Common myeloid progenitor, CD34-positive (primary cell): Measurements from ENCODE around the gene PDZD4.

ENCODE experiments used
- CTCF ChIA-PET: fragments of 350-600 bp; sonication (Branson Sonifier 250); formaldehyde crosslinking; loops from one replicate; lab custom pipeline; 2021; ENCODE audit warnings: antibody characterized with exemption; lab: Charles Lee
- POLR2A ChIA-PET: fragments of 350-600 bp; sonication (Branson Sonifier 250); formaldehyde crosslinking; loops from one replicate; lab custom pipeline; 2021; ENCODE audit warnings: antibody characterized with exemption; lab: Charles Lee
- DNase-seq, 3 donors: peaks; one replicate each; pipeline versions ENCODE4 v3.0.0 to v3.0.0-alpha.2; 2013
- H3K27ac ChIP-seq, 2 experiments: 1 replicate in 1 of 2; 2 replicates in 1 of 2; pipeline ENCODE4 v1.7.0; 2013; ENCODE audit warnings: inconsistent platforms in 2 of 2, low read length in 2 of 2, mild to moderate bottlenecking in 2 of 2, low read depth in 1 of 2, moderate library complexity in 1 of 2; ENCODE audit not compliant: severe bottlenecking in 2 of 2, insufficient read depth in 1 of 2, poor library complexity in 1 of 2
- H3K27me3 ChIP-seq, 5 experiments: replicated peaks in 2 of 5; 1 replicate in 3 of 5; 2 replicates in 2 of 5; pipeline versions ENCODE4 v1.6.1 to v1.7.0; 2013; ENCODE audit warnings: low read length in 4 of 5, mild to moderate bottlenecking in 2 of 5, moderate library complexity in 2 of 5, inconsistent platforms in 1 of 5; ENCODE audit not compliant: insufficient read depth in 5 of 5, control insufficient read depth in 4 of 5
- H3K36me3 ChIP-seq, 4 experiments: 1 replicate in 2 of 4; 2 replicates in 2 of 4; pipeline versions ENCODE4 v1.6.1 to v1.7.0; 2013; ENCODE audit warnings: low read length in 3 of 4, control low read depth in 1 of 4, mild to moderate bottlenecking in 1 of 4; ENCODE audit not compliant: control insufficient read depth in 4 of 4, insufficient read depth in 4 of 4
- H3K4me1 ChIP-seq, 4 experiments: 1 replicate in 3 of 4; 2 replicates in 1 of 4; pipeline versions ENCODE4 v1.6.1 to v1.7.1; 2013; ENCODE audit warnings: low read length in 3 of 4, mild to moderate bottlenecking in 3 of 4, control low read depth in 1 of 4, inconsistent platforms in 1 of 4, moderate library complexity in 1 of 4; ENCODE audit not compliant: control insufficient read depth in 4 of 4, insufficient read depth in 4 of 4; ENCODE audit errors: control extremely low read depth in 1 of 4
- H3K4me3 ChIP-seq, 7 experiments: 1 replicate in 4 of 7; 2 replicates in 3 of 7; pipeline versions ENCODE4 v1.5.1 to v1.7.0; 2013; ENCODE audit warnings: mild to moderate bottlenecking in 7 of 7, low read length in 6 of 7, moderate library complexity in 6 of 7, inconsistent platforms in 2 of 7, low read depth in 2 of 7, control low read depth in 1 of 7; ENCODE audit not compliant: insufficient read depth in 4 of 7, control insufficient read depth in 1 of 7; ENCODE audit errors: extremely low read depth in 1 of 7
- H3K9me3 ChIP-seq, 5 experiments: 1 replicate in 4 of 5; 2 replicates in 1 of 5; pipeline versions ENCODE4 v1.6.1 to v1.7.1; 2013; ENCODE audit warnings: low read length in 4 of 5, mild to moderate bottlenecking in 2 of 5, inconsistent platforms in 1 of 5, low read depth in 1 of 5, moderate library complexity in 1 of 5; ENCODE audit not compliant: control insufficient read depth in 4 of 5, insufficient read depth in 2 of 5; ENCODE audit errors: control extremely low read depth in 1 of 5
- WGBS: methylation state at CpG from one replicate; pipeline ENCODE4 v1.1.5; 2013; ENCODE audit not compliant: insufficient coverage; 5-methylcytosine and 5-hydroxymethylcytosine counted together

PDZD4 gene

DNA sequence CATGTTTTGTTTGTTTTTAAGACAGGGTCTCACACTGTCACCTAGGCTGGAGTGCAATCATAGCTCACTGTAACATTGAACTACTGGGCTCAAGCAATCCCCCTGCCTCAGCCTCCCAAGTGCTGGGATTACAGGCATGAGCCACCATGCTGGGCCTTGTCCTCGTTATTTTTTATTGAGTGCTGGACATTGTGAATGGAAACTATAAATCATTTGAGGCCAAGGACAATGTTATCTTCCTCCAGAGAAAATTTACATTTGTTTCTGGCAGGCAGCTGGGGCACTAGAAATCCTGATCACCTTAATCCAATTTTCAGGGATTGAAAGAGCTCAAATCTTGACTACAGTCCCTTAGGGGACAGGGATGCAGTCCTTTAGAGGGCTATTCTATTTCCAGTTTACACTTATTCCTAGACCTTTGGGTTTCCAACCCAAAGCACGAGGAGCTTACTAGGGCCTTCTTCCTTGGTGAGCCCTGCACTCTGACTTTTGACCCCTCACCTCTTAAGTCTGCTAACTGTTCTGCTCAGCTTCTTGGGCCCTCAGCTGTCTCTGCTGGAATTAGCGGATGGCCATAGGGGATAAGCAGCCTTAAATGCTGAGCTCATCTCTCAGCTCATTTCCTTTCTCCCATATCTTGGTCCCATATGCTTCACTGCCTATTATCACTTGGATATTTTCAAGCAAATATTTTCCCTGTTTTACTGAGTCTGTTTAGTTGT is 23.0 kb upstream of the PDZD4 start:
- DNase-seq = no peak
- no peaks in the 10 kb centered on the region for H3K4me1 ChIP-seq
- CTCF ChIA-PET = no interaction called here
- H3K27me3 ChIP-seq = peaks cover 2 to 56% (median 9%) of the 10 kb centered on the region in 5 experiments
- 75% methylated on average over 2 of the region's 3 CpGs for WGBS
- POLR2A ChIA-PET = no interaction called here
- no peaks in the 10 kb centered on the region for H3K36me3 ChIP-seq
- no peak overlapping the region for H3K4me3 ChIP-seq
- no peaks in the 10 kb centered on the region for H3K9me3 ChIP-seq
- H3K27ac ChIP-seq = no peak overlapping the region

DNA sequence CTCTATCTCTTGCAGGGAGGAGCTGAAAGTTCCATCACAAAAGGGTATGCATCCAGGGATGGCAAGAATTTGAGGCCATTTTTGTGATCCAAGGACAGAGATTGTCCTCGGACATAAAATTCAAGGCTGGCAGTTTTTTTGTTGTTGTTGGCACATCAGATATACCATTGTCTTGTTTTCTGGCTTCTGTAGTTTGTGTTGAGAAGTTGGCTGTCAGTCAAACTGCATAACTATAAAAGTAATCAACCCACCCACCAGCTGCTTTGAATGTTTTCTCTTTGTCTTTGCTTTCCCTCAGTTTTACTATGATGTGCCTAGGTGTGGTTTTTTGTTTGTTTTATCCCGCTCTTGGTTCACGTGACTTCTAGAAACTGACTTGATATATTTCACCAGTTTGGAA is 21.6 kb upstream of the PDZD4 start:
- Histone ChIP-seq H3K27me3 (peaks cover 2 to 50% (median 9%) of the 10 kb centered on the region in 5 experiments), H3K4me1 (no peaks in the 10 kb centered on the region), H3K9me3 (no peaks in the 10 kb centered on the region), H3K36me3 (no peaks in the 10 kb centered on the region), H3K4me3 (no peak overlapping the region), H3K27ac (no peak overlapping the region)
- ChIA-PET POLR2A (no interaction called here), CTCF (no interaction called here)
- 100% methylated on average over 1 of the region's 3 CpGs for WGBS
- DNase-seq = no peak

DNA sequence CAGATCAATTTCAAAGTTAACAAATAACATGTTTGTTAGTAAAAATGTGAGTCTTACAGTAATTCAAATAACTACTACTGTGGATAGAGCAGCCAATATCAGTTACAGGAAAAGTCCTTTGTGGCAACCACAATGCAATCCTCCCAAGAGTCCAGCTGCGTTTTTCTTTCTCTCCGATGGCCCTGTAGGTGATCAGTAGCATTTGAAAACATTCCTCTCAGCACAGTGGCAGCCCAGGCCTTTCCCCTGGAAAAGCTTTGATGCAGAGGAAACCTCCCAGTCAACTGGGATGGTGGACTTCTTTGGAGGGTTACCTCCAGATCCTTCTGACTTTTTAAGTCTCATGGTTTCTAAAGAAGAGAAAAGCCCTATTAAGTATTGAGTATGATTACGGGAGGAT is 18.0 kb upstream of the PDZD4 start:
- Histone ChIP-seq H3K4me3 (no peak overlapping the region), H3K27ac (no peak overlapping the region), H3K4me1 (no peaks in the 10 kb centered on the region), H3K9me3 (peaks cover 0 to 5% (median 0%) of the 10 kb centered on the region in 5 experiments), H3K36me3 (no peaks in the 10 kb centered on the region), H3K27me3 (peaks cover 4 to 52% (median 7%) of the 10 kb centered on the region in 5 experiments)
- CTCF ChIA-PET = interaction anchor here (1.2 kb wide), 1 partner anchor 28 kb away, joined by 4 read pairs; no protein-coding TSS in a partner anchor
- no peak for DNase-seq
- 81% methylated on average over 3 of the region's 3 CpGs for WGBS
- POLR2A ChIA-PET = interaction anchor here (0.6 kb wide), 1 partner anchor 13 kb away, joined by 3 read pairs; no protein-coding TSS in a partner anchor

DNA sequence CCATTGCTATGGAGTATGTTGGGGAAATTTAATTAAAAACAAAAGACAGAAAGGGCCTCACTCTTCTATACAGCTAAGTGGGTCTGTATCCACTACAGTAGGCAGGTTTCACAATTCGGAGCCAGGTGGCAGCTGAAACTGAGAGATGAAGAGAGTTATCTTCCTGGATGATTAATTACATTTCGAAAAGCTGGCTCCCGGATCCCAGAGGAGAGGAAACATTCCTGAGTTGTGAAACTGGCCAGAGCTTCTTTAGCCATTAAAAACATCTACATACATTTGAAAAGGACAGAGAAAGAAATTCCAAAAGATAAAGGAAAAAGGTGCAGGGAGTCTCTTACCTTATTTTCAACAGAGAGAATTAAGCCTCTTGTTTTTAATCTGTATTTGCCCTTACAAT is 15.5 kb upstream of the PDZD4 start:
- Histone ChIP-seq H3K36me3 (no peaks in the 10 kb centered on the region), H3K27me3 (peaks cover 4 to 39% (median 7%) of the 10 kb centered on the region in 5 experiments), H3K4me1 (no peaks in the 10 kb centered on the region), H3K9me3 (peaks cover 0 to 5% (median 0%) of the 10 kb centered on the region in 5 experiments), H3K4me3 (no peak overlapping the region), H3K27ac (no peak overlapping the region)
- WGBS = 60% methylated on average over 1 of the region's 3 CpGs
- CTCF ChIA-PET = no interaction called here
- no peak for DNase-seq
- POLR2A ChIA-PET = no interaction called here

DNA sequence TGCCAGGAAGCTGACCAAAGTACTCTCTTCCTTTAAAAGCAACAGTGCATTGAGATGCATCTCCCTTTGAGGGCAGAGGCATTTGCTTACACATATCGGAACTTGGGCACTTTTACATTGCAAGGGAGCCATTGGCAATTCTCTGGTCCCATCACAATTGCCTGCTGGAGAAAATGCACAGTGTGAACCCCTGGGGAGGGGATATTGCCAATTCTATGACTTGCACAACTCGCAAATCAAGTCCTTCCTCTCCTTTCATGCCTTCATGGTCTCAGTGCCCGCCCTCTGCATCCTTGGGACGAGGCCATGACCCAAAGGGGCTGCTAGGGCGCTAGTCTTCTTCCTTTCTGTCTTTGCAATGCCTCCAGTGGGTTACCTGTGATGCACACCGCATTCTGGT is 14.9 kb upstream of the PDZD4 start:
- H3K4me3 ChIP-seq = no peak overlapping the region
- no peaks in the 10 kb centered on the region for H3K36me3 ChIP-seq
- H3K4me1 ChIP-seq = no peaks in the 10 kb centered on the region
- ChIA-PET CTCF (no interaction called here), POLR2A (no interaction called here)
- H3K27ac ChIP-seq = no peak overlapping the region
- H3K27me3 ChIP-seq = peaks cover 3 to 39% (median 7%) of the 10 kb centered on the region in 5 experiments
- 34% methylated on average over 5 of the region's 6 CpGs for WGBS
- peaks cover 0 to 5% (median 0%) of the 10 kb centered on the region in 5 experiments for H3K9me3 ChIP-seq
- DNase-seq = no peak

DNA sequence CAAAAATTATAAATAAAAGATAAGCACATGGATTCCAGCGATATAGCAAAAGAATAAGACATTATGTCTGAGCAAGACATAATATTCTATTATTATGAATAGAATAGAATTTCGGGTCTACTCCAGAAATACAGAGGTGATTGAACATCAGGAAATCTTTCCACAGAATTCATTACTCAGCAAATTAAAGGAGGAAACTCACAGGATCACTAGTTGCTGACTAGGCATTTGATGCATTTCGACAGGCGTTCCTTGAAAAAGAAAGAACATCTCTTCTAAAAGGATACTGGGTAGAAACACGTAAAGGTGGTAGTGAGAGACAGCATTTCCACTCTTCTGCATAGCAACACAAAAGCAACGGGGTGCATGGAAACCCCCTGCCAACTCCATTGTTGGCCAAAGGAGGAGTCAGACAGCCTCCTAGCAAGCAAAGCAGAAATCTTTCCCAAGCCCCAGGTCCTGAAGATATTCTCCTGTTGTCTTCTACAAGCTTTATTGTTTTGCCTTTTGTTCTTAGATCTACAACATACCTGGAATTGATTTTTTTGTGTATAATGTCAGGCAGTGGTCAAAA is 14.3 kb upstream of the PDZD4 start:
- H3K27me3 ChIP-seq = peaks cover 3 to 44% (median 7%) of the 10 kb centered on the region in 5 experiments

DNA sequence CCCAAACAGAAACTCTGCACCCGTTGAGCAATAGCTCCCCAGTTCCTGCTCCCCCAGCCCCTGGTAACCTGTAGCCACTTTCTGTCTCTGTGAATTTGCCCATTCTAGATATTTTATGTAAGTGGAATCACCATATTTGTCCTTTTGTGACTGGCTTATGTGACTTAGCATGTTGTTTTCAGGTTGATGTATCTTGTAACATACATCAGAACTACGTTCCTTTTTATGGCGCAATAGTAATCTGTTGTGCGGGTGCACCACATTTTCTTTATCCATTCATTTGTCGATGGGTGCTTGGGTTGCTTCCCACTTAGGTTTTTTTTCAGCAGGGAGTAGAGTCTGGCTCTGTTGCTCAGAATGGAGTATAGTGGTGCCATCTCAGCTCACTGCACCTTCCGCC is 6.6 kb upstream of the PDZD4 start:
- Histone ChIP-seq H3K4me1 (no peaks in the 10 kb centered on the region), H3K27ac (no peak overlapping the region), H3K4me3 (no peak overlapping the region), H3K27me3 (peaks cover 0 to 32% (median 4%) of the 10 kb centered on the region in 5 experiments), H3K9me3 (peaks cover 0 to 10% (median 0%) of the 10 kb centered on the region in 5 experiments), H3K36me3 (no peaks in the 10 kb centered on the region)
- DNase-seq = no peak
- 100% methylated on average over 4 of the region's 6 CpGs for WGBS
- POLR2A ChIA-PET = no interaction called here
- CTCF ChIA-PET = no interaction called here

More for the DNA sequence above, 14.3 kb upstream of the PDZD4 start:
- CTCF ChIA-PET = no interaction called here
- H3K27ac ChIP-seq = no peak overlapping the region
- no peak overlapping the region for H3K4me3 ChIP-seq
- H3K36me3 ChIP-seq = no peaks in the 10 kb centered on the region
- POLR2A ChIA-PET = no interaction called here
- peak in 1 of 3 donors; percentile 37 for DNase-seq
- no peaks in the 10 kb centered on the region for H3K4me1 ChIP-seq
- peaks cover 0 to 5% (median 0%) of the 10 kb centered on the region in 5 experiments for H3K9me3 ChIP-seq
- WGBS = no CpG with 5 or more reads among the region's 6 CpGs
